ENCODE data around the gene PIK3CD. TPM values are rescaled to one million over a fixed set of nuclear protein-coding genes. Genes with fewer than 3 reads are reported as not detected.

PIK3CD gene
- total and polyA plus RNA-seq, 2 of the 8 experiments (the other 6 are each of a cell fraction or from before 2014, with no cell fraction given), result 20.6 to 24.1 TPM

GRCh38 chr1:9746651-9747050 is 95.1 kb downstream of the PIK3CD start (continued):
- TF ChIP-seq CHD7 (IDR thresholded peaks at IDR 0.05; ENCODE audit: insufficient replicate concordance, low read length), result no peak
- no peak for TF ChIP-seq YY1 (IDR thresholded peaks at IDR 0.05; ENCODE audit: low read depth, low read length)

All from H1 (cell line).